Neural progenitor cell (in vitro differentiated cells): ENCODE measurements around the gene CHRM4. TPM values are rescaled to one million over a fixed set of nuclear protein-coding genes. Genes with fewer than 3 reads are reported as not detected.

Source experiments
- DNase-seq: peaks from one replicate; pipeline ENCODE4 v3.0.0-alpha.2; 2016; ENCODE audit warnings: low spot score
- H2AFZ ChIP-seq: fragments of 200-600 bp; sonication (generic); replicated peaks from 2 replicates; pipeline ENCODE4 v1.6.1; 2016; ENCODE audit warnings: antibody characterized with exemption
- H3F3A ChIP-seq: fragments of 200-600 bp; sonication (generic); 2 replicates; pipeline ENCODE4 v1.6.1; 2016; ENCODE audit warnings: antibody characterized with exemption, low read depth
- H3K27ac ChIP-seq: fragments of 200-600 bp; sonication (generic); 2 replicates; pipeline ENCODE4 v1.5.1; 2016; ENCODE audit warnings: mild to moderate bottlenecking
- H3K27me3 ChIP-seq: fragments of 200-600 bp; sonication (generic); 2 replicates; pipeline ENCODE4 v1.6.1; 2016; ENCODE audit warnings: mild to moderate bottlenecking, moderate library complexity
- H3K36me3 ChIP-seq: fragments of 200-600 bp; sonication (generic); 2 replicates; pipeline ENCODE4 v1.5.1; 2016
- H3K4me1 ChIP-seq: fragments of 200-600 bp; sonication (generic); 2 replicates; pipeline ENCODE4 v1.6.1; 2016; ENCODE audit warnings: mixed run types
- H3K4me2 ChIP-seq: fragments of 200-600 bp; sonication (generic); 2 replicates; pipeline ENCODE4 v1.6.1; 2016
- H3K4me3 ChIP-seq: fragments of 200-600 bp; sonication (generic); 2 replicates; pipeline ENCODE4 v1.5.1; 2016
- H3K79me2 ChIP-seq: fragments of 200-600 bp; sonication (generic); 2 replicates; pipeline ENCODE4 v1.6.1; 2016; ENCODE audit warnings: low read depth
- H3K9ac ChIP-seq: fragments of 200-600 bp; sonication (generic); 2 replicates; pipeline ENCODE4 v1.6.1; 2016
- H3K9me3 ChIP-seq: fragments of 200-600 bp; sonication (generic); 2 replicates; pipeline ENCODE4 v1.5.1; 2016; ENCODE audit warnings: low read depth
- H4K20me1 ChIP-seq: fragments of 200-600 bp; sonication (generic); 2 replicates; pipeline ENCODE4 v1.6.1; 2016; ENCODE audit warnings: low read depth
- H3K27ac Mint-ChIP-seq: 3 replicates; pipeline ENCODE4 v1.8.0; 2021; ENCODE audit warnings: mixed read lengths
- H3K27me3 Mint-ChIP-seq: 2 replicates; pipeline ENCODE4 v1.8.0; 2022; ENCODE audit warnings: low read depth, mild to moderate bottlenecking, inconsistent platforms, moderate library complexity, mixed read lengths; ENCODE audit not compliant: insufficient read depth
- H3K36me3 Mint-ChIP-seq: 3 replicates; pipeline ENCODE4 v1.8.0; 2021; ENCODE audit warnings: mixed read lengths
- H3K4me1 Mint-ChIP-seq: 3 replicates; pipeline ENCODE4 v1.8.0; 2021; ENCODE audit warnings: mixed read lengths
- H3K4me3 Mint-ChIP-seq: 3 replicates; pipeline ENCODE4 v1.8.0; 2021; ENCODE audit warnings: mild to moderate bottlenecking, moderate library complexity, mixed read lengths
- H3K9me3 Mint-ChIP-seq: 3 replicates; pipeline ENCODE4 v1.8.0; 2020; ENCODE audit warnings: mixed read lengths
- CTCF ChIP-seq: fragments of 200-600 bp; sonication (generic); IDR thresholded peaks from 2 replicates; pipeline ENCODE4 v1.5.1; 2017; ENCODE audit warnings: antibody characterized with exemption, mild to moderate bottlenecking
- EZH2 ChIP-seq: fragments of 200-600 bp; sonication (generic); IDR thresholded peaks from 2 replicates; pipeline ENCODE4 v1.6.1; 2017; ENCODE audit warnings: antibody characterized with exemption, mild to moderate bottlenecking, moderate library complexity
- EZH2phosphoT487 ChIP-seq: fragments of 200-600 bp; sonication (generic); IDR thresholded peaks from 2 replicates; pipeline ENCODE4 v1.6.1; 2017; ENCODE audit warnings: antibody characterized with exemption
- total RNA-seq: library from RNA; depleted of rRNA; stranded (reverse); fragments of >200 nt; gene quantifications from 2 replicates; pipeline ENCODE4 v1.2.3, GENCODE V29; 2015; ENCODE audit warnings: low replicate concordance

Gene CHRM4
- total RNA-seq, 1 donor from 2014 or later, result not detected

GRCh38 chr11:46351606-46352005 is 40.0 kb downstream of the CHRM4 start:
- peak overlapping the region; percentile 35 for H3K4me2 ChIP-seq

DNA sequence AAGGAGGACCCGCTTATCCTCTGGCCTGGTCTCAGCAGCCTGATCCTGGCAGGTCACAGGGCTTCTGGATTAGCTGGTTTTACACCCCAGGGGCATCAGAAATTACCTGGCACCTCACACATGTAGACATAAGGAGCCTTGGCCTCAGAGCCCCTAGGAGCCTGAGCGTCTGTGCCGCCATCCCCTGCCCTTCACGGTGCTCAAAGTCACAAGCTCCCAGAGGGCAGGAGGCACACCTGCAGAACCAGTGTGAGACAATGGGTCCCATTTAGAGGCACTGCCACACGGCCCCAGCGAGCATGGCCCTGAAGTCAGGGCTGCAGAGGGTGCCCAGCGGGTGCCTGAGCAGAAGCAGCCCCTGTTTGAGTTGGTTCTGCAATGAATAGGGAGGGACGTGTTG is 40.4 kb downstream of the CHRM4 start:
- H3K9me3 Mint-ChIP-seq, result peaks cover 4% of the 10 kb centered on the region
- TF ChIP-seq EZH2phosphoT487, result no peak
- TF ChIP-seq EZH2, result no peak
- no peak for TF ChIP-seq CTCF
- no peak overlapping the region for H3K27ac Mint-ChIP-seq
- peaks cover 53% of the 10 kb centered on the region for H3K4me1 Mint-ChIP-seq
- peaks cover 28% of the 10 kb centered on the region for H3K4me1 ChIP-seq
- H3K9me3 ChIP-seq, result no peaks in the 10 kb centered on the region
- peaks cover 13% of the 10 kb centered on the region for H3K27me3 Mint-ChIP-seq
- H2AFZ ChIP-seq, result no peak overlapping the region
- no peak overlapping the region for H3K27ac ChIP-seq
- no peaks in the 10 kb centered on the region for H3K36me3 Mint-ChIP-seq
- no peak for DNase-seq
- H3F3A ChIP-seq, result peaks cover 17% of the 10 kb centered on the region
- H4K20me1 ChIP-seq, result peaks cover 51% of the 10 kb centered on the region
- no peak overlapping the region for H3K9ac ChIP-seq
- H3K27me3 ChIP-seq, result peaks cover 9% of the 10 kb centered on the region
- H3K4me3 Mint-ChIP-seq, result no peak overlapping the region
- H3K79me2 ChIP-seq, result peaks cover 76% of the 10 kb centered on the region
- no peak overlapping the region for H3K4me2 ChIP-seq
- H3K4me3 ChIP-seq, result no peak overlapping the region
- no peaks in the 10 kb centered on the region for H3K36me3 ChIP-seq

More at GRCh38 chr11:46351606-46352005, 40.0 kb downstream of the CHRM4 start:
- Mint-ChIP-seq H3K4me1 (peaks cover 53% of the 10 kb centered on the region), H3K27ac (no peak overlapping the region), H3K4me3 (peak overlapping the region; percentile 46), H3K9me3 (peaks cover 3% of the 10 kb centered on the region), H3K36me3 (no peaks in the 10 kb centered on the region), H3K27me3 (peaks cover 17% of the 10 kb centered on the region)
- Histone ChIP-seq H3K79me2 (peaks cover 76% of the 10 kb centered on the region), H3K27me3 (peaks cover 4% of the 10 kb centered on the region), H3K36me3 (no peaks in the 10 kb centered on the region), H3K27ac (no peak overlapping the region), H3K4me1 (peaks cover 29% of the 10 kb centered on the region), H3K9me3 (no peaks in the 10 kb centered on the region), H3K9ac (no peak overlapping the region), H3K4me3 (no peak overlapping the region), H2AFZ (no peak overlapping the region), H4K20me1 (peaks cover 54% of the 10 kb centered on the region), H3F3A (peaks cover 16% of the 10 kb centered on the region)
- DNase-seq, result no peak
- TF ChIP-seq EZH2 (no peak), EZH2phosphoT487 (no peak), CTCF (no peak)

GRCh38 chr11:46350695-46351094 is 40.9 kb downstream of the CHRM4 start:
- no peaks in the 10 kb centered on the region for H3K36me3 Mint-ChIP-seq
- no peak overlapping the region for H3K4me3 Mint-ChIP-seq
- Histone ChIP-seq H3K9me3 (no peaks in the 10 kb centered on the region), H3K9ac (no peak overlapping the region), H4K20me1 (peaks cover 49% of the 10 kb centered on the region), H3K36me3 (no peaks in the 10 kb centered on the region), H3K27me3 (peaks cover 12% of the 10 kb centered on the region), H3F3A (peaks cover 17% of the 10 kb centered on the region), H3K4me2 (no peak overlapping the region), H3K79me2 (peaks cover 72% of the 10 kb centered on the region), H3K4me3 (no peak overlapping the region), H3K4me1 (peaks cover 26% of the 10 kb centered on the region), H2AFZ (no peak overlapping the region), H3K27ac (no peak overlapping the region)
- H3K4me1 Mint-ChIP-seq, result peaks cover 51% of the 10 kb centered on the region
- no peak for TF ChIP-seq EZH2phosphoT487
- TF ChIP-seq CTCF, result no peak
- no peak for TF ChIP-seq EZH2
- H3K9me3 Mint-ChIP-seq, result peaks cover 4% of the 10 kb centered on the region
- H3K27me3 Mint-ChIP-seq, result peaks cover 10% of the 10 kb centered on the region
- DNase-seq, result no peak
- no peak overlapping the region for H3K27ac Mint-ChIP-seq
